G401 (cell line): ENCODE results near the gene MYH16. TPM values are rescaled to one million over a fixed set of nuclear protein-coding genes. Genes with fewer than 3 reads are reported as not detected.
"Not testable (repeated sequence)": the region's sequence is repeated elsewhere in the genome, so short reads cannot be mapped to it uniquely, and the experiment has no call there.

Experiments used
- DNase-seq: peaks from one replicate; pipeline ENCODE4 v3.0.0-alpha.2; 2015; ENCODE audit warnings: low spot score
- in situ Hi-C: cut with HindIII; loops from 2 replicates; pipeline ENCODE4 v1.10.0; 2016; ENCODE audit warnings: low sequenced_read_pairs, mixed read lengths
- total RNA-seq: library from RNA; depleted of rRNA; stranded (reverse); fragments of >200 nt; shearing (Covaris generic); gene quantifications from 2 replicates; pipeline ENCODE4 v1.2.3, GENCODE V29; 2014

Gene MYH16
- total RNA-seq, 1 experiment from 2014 or later, result not detected

- in situ Hi-C loops, result no loop called here
Measured at GRCh38 chr7:99292127-99292526, 19.5 kb downstream of the MYH16 start.

GRCh38 chr7:99293167-99293566, 20.5 kb downstream of the MYH16 start:
- in situ Hi-C loops, result no loop called here
- no peak for DNase-seq

More at GRCh38 chr7:99292127-99292526, 19.5 kb downstream of the MYH16 start:
- no peak for DNase-seq

- DNase-seq, result no peak
- in situ Hi-C loops, result no loop called here
Measured at GRCh38 chr7:99293650-99294049, 21.0 kb downstream of the MYH16 start.

GRCh38 chr7:99296471-99296870, 23.8 kb downstream of the MYH16 start:
- DNase-seq, result no peak
- in situ Hi-C loops, result no loop called here

- no peak for DNase-seq
- in situ Hi-C loops, result no loop called here
Measured at GRCh38 chr7:99301496-99301895, 28.9 kb downstream of the MYH16 start.

GRCh38 chr7:99305473-99306260, 33.0 kb downstream of the MYH16 start:
- no peak for DNase-seq
- in situ Hi-C loops, result no loop called here

GRCh38 chr7:99308461-99309074, 35.9 kb downstream of the MYH16 start:
- no peak for DNase-seq
- in situ Hi-C loops, result no loop called here

- in situ Hi-C loops, result no loop called here
- no peak for DNase-seq
Measured at GRCh38 chr7:99309111-99309510, 36.5 kb downstream of the MYH16 start.

GRCh38 chr7:99310004-99310403, 37.4 kb downstream of the MYH16 start:
- in situ Hi-C loops, result no loop called here
- DNase-seq, result no peak

- DNase-seq, result no peak
- in situ Hi-C loops, result no loop called here
Measured at GRCh38 chr7:99311702-99312101, 39.1 kb downstream of the MYH16 start.

- DNase-seq, result peak; percentile 51
- in situ Hi-C loops, result no loop called here
Measured at GRCh38 chr7:99312316-99313203, 39.9 kb downstream of the MYH16 start.

GRCh38 chr7:99313204-99313573, 40.5 kb downstream of the MYH16 start:
- no peak for DNase-seq
- in situ Hi-C loops, result no loop called here

- no peak for DNase-seq
- in situ Hi-C loops, result no loop called here
Measured at GRCh38 chr7:99314504-99314903, 41.9 kb downstream of the MYH16 start.

GRCh38 chr7:99320371-99320770, 47.7 kb downstream of the MYH16 start:
- in situ Hi-C loops, result no loop called here

GRCh38 chr7:99322659-99323058, 50.0 kb downstream of the MYH16 start:
- DNase-seq, in situ Hi-C loops: not testable (repeated sequence)

More at GRCh38 chr7:99320371-99320770, 47.7 kb downstream of the MYH16 start:
- no peak for DNase-seq

- no peak for DNase-seq
- in situ Hi-C loops, result no loop called here
Measured at GRCh38 chr7:99324559-99324958, 51.9 kb downstream of the MYH16 start.

GRCh38 chr7:99325001-99325493, 52.4 kb downstream of the MYH16 start:
- in situ Hi-C loops, result no loop called here
- no peak for DNase-seq

- peak; percentile 82 for DNase-seq
- in situ Hi-C loops, result no loop called here
Measured at GRCh38 chr7:99325592-99326407, 53.2 kb downstream of the MYH16 start, which contains the start of gene ARPC1A. Gene ARPC1A, plus strand, starts transcription at chr7:99325898. Its CDS starts 7,456 bp downstream, at chr7:99333354.

- no peak for DNase-seq
- in situ Hi-C loops, result no loop called here
Measured at GRCh38 chr7:99326408-99326782, 53.8 kb downstream of the MYH16 start.
